ENCODE measurements around the gene ADCY5.

Gene ADCY5

GRCh38 chr3:123286308-123287023, 162.4 kb downstream of the ADCY5 start:
- peak; percentile 11 for DNase-seq (ENCODE audit: low spot score)

GRCh38 chr3:123285931-123286307, 163.0 kb downstream of the ADCY5 start:
- no peak for DNase-seq (ENCODE audit: low spot score)

GRCh38 chr3:123285479-123285878, 163.4 kb downstream of the ADCY5 start:
- no peak for DNase-seq (ENCODE audit: low spot score)

GRCh38 chr3:123285066-123285465, 163.8 kb downstream of the ADCY5 start:
- no peak for DNase-seq (ENCODE audit: low spot score)

- DNase-seq (ENCODE audit: low spot score) = no peak
These were observed 164.4 kb downstream of the ADCY5 start for GRCh38 chr3:123284399-123285010.

GRCh38 chr3:123283657-123284398, 165.1 kb downstream of the ADCY5 start:
- DNase-seq (ENCODE audit: low spot score) = no peak

GRCh38 chr3:123283074-123283473, 165.8 kb downstream of the ADCY5 start:
- DNase-seq (ENCODE audit: low spot score) = no peak

- no peak for DNase-seq (ENCODE audit: low spot score)
These were observed 166.4 kb downstream of the ADCY5 start for GRCh38 chr3:123282461-123282860.

GRCh38 chr3:123281929-123282328, 167.0 kb downstream of the ADCY5 start:
- DNase-seq (ENCODE audit: low spot score) = no peak

- DNase-seq (ENCODE audit: low spot score) = no peak
These were observed 167.5 kb downstream of the ADCY5 start for GRCh38 chr3:123281406-123281805.

GRCh38 chr3:123279121-123279520, 169.8 kb downstream of the ADCY5 start:
- no peak for DNase-seq (ENCODE audit: low spot score)

- no peak for DNase-seq (ENCODE audit: low spot score)
These were observed 170.4 kb downstream of the ADCY5 start for GRCh38 chr3:123278446-123278845.

- DNase-seq (ENCODE audit: low spot score) = no peak
These were observed 171.8 kb downstream of the ADCY5 start for GRCh38 chr3:123277106-123277505.

- DNase-seq (ENCODE audit: low spot score) = no peak
These were observed 172.4 kb downstream of the ADCY5 start for GRCh38 chr3:123276346-123277006.

- DNase-seq (ENCODE audit: low spot score) = no peak
These were observed 173.2 kb downstream of the ADCY5 start for GRCh38 chr3:123275691-123276090.

- no peak for DNase-seq (ENCODE audit: low spot score)
These were observed 176.3 kb downstream of the ADCY5 start for GRCh38 chr3:123272547-123272946.

- no peak for DNase-seq (ENCODE audit: low spot score)
These were observed 177.3 kb downstream of the ADCY5 start for GRCh38 chr3:123271466-123272159.

GRCh38 chr3:123270818-123271217, 178.1 kb downstream of the ADCY5 start:
- DNase-seq (ENCODE audit: low spot score) = no peak

- no peak for DNase-seq (ENCODE audit: low spot score)
These were observed 181.1 kb downstream of the ADCY5 start for GRCh38 chr3:123267821-123268220.

- DNase-seq (ENCODE audit: low spot score) = no peak
These were observed 184.9 kb downstream of the ADCY5 start for GRCh38 chr3:123263941-123264340.

- no peak for DNase-seq (ENCODE audit: low spot score)
These were observed 186.0 kb downstream of the ADCY5 start for GRCh38 chr3:123262868-123263267.

GRCh38 chr3:123262226-123262625, 186.7 kb downstream of the ADCY5 start:
- no peak for DNase-seq (ENCODE audit: low spot score)
